HCT116 (cell line): Measurements from ENCODE around the gene TRIM62.

Source experiments
- CTCF ChIP-seq, 3 experiments: fragments of 200-600 bp in 1 of 3; sonication (generic) in 1 of 3; IDR thresholded peaks in 2 of 3; conservative IDR thresholded peaks in 1 of 3; 2 replicates each; pipeline ENCODE4 v1.5.1; 2012 to 2017; ENCODE audit warnings: low read depth in 2 of 3, low read length in 2 of 3, antibody characterized with exemption in 1 of 3, borderline replicate concordance in 1 of 3, control low read depth in 1 of 3, mild to moderate bottlenecking in 1 of 3, mixed read lengths in 1 of 3, mixed run types in 1 of 3, moderate library complexity in 1 of 3; ENCODE audit not compliant: insufficient read depth in 1 of 3
- EZH2phosphoT487 ChIP-seq: fragments of 200-600 bp; IDR thresholded peaks from 2 replicates; pipeline ENCODE4 v1.6.1; 2018; ENCODE audit warnings: antibody characterized with exemption, borderline replicate concordance
- FOSL1 ChIP-seq: IDR thresholded peaks from 2 replicates; pipeline ENCODE4 v1.6.1; 2012; ENCODE audit warnings: low read depth
- POLR2A ChIP-seq: IDR thresholded peaks from 2 replicates; pipeline ENCODE4 v1.7.0; 2011; ENCODE audit warnings: borderline replicate concordance; ENCODE audit not compliant: insufficient read depth, insufficient read length; ENCODE audit errors: extremely low read depth
- POLR2AphosphoS5 ChIP-seq: IDR thresholded peaks from 2 replicates; pipeline ENCODE4 v1.6.1; 2011; ENCODE audit warnings: mild to moderate bottlenecking, low read depth, low read length, moderate library complexity
- SIN3A ChIP-seq: IDR thresholded peaks from 2 replicates; pipeline ENCODE4 v1.6.1; 2012; ENCODE audit warnings: low read depth
- SP1 ChIP-seq: IDR thresholded peaks from 2 replicates; pipeline ENCODE4 v1.6.1; 2012; ENCODE audit warnings: low read depth
- ZNF274 ChIP-seq: fragments of 200-500 bp; sonication (Bioruptor generic); IDR thresholded peaks from 2 replicates; pipeline ENCODE4 v1.6.1; 2014; ENCODE audit warnings: mild to moderate bottlenecking, low read depth, low read length, inconsistent platforms

- TF ChIP-seq CTCF (IDR thresholded peaks at IDR 0.05 in 2 of 3, conservative IDR thresholded peaks at IDR 0.05 in 1 of 3; ENCODE audit: borderline replicate concordance in 1 of 3, insufficient read depth in 1 of 3, low read depth in 2 of 3, low read length in 2 of 3) (no peak), EZH2phosphoT487 (no peak), ZNF274 (no peak), SIN3A (no peak), SP1 (no peak), POLR2A (no peak), POLR2AphosphoS5 (no peak), FOSL1 (no peak)
Observed at GRCh38 chr1:33151116-33151515, 30.7 kb downstream of the TRIM62 start.
